ENCODE results near the gene P2RY6.
"Not testable (repeated sequence)": the region's sequence is repeated elsewhere in the genome, so short reads cannot be mapped to it uniquely, and the experiment has no call there.

P2RY6 gene

GRCh38 chr11:73262851-73263495, 9.2 kb upstream of the P2RY6 start:
- DNase-seq, result no peak

DNA sequence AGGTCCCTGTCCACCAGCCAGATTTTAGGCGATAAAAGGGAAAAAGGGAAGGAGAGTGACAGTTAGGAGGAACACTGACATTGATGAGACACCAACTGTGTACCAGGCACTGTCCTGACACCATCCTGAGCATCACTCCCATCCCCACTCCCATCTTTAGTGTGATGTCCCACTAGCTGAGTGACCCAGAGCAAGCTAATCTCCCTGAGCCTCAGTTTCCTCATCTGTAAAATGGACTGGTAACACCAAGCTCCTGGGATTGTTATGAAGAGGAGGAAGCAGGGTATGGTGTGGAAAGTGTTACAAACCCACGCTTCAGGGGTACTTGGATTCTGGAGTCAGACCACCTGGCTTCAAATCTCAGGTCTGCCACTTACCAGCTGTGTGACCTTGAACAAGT, 8.5 kb upstream of the P2RY6 start:
- no peak for DNase-seq

DNA sequence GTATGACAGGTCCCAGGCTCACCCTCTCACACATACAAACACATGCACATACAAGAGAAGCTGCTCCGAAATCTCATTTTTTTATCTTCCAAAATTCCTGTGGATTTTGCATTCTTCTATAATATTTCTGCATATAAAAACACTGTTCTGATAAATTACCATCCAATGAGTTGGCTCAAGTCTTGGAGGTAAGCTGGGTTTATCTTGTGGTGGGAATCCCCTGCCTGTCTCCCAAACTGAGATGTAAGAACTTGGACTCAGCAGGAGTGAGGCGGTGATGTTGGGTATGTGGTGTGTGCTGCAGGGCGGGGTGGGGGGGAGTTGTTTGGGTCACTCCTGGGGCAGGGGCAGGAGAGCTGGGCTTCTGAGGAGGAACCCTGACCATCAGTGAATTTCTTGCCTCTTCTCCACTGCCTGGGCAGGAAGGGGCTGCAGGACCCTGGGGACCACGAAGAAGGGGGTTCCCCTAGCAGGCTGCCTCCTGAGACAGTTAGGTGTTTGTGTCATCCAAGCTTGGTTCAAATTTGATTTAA, 6.8 kb upstream of the P2RY6 start:
- no peak for DNase-seq

- DNase-seq, result no peak
Measured at GRCh38 chr11:73265853-73266645, 6.1 kb upstream of the P2RY6 start.

DNA sequence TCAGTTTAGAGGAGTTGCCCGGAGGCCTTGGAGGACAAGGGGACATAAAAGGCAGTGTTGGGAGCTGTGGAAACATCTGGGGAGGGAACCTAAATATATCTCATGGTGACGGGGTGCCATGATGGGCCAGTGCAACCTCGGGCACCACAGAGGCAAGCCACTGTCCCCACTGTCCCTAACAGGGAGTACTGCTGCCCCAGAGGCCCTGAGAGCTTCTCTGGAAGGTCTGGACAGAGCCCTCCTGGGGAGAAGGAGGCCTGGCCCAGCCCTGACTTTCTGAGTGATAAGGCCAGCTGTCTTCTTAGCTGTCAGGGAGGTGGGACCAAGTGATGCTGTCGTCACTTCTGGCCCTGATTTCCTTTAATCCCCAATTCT, 5.5 kb upstream of the P2RY6 start:
- DNase-seq, result no peak

DNA sequence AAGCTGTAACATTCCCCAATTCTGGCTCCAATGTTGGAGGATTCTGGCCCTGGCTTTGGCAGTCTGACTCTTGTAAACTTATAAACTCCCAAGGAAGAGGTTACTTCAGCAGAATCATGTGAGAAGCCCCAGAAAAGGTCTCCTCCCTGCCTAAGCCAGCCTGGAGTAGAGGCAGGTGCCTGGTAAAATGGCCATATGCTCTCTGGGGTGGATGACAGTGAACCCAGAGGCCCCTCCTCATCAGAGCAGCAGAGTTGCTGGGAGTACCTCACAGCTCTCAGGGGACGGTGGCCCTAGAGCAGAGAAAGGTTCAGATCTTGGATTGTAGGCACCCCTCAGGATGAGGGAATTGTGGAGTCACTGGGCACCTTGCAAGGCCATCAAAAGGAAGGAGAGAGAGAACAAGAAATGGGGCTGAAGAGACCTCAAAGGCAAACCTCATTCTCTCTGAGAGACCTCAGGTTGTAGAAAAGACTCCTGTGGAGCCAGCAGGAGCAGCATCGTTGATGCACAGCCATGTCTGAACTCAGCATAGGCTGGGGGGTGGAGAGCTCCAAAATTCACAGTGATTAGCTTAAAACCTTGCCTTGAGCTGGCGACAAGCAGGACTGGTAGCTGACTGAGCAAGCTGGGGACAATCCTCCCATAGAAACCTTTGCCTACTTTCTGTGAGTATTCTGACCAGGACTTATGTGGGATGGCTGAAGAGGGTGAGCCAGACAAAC, 4.9 kb upstream of the P2RY6 start:
- no peak for DNase-seq

- DNase-seq, result no peak
Measured at GRCh38 chr11:73267906-73268540, 4.1 kb upstream of the P2RY6 start.

DNA sequence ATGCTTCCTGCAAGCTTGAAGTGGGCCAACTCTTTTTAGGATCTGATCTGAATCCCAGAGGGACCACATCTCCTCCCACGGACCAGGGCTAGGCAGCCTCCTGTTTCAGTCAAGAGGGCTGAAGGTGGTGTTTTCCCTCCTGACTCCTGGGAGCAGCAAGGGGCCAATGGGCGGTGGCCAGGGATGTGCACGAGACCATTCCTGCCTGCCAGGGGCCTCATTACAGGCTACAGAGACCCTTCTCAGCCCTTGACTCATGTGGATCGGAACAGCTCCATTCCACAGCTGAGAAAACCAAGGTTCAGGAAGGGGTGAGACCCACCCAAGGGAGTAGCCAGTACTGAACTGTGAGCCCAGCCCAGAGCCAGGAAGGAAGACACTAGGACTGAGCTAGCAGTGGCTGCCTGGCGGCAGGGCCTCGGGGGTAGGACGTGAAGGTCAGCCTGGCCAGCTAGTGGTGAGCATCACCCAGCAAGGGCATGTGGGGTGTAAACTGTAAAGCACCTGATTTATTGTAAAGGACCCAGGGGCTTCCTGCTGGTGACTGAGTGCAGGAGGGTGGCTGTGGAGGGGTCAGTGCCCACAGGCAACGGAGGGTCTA, 3.4 kb upstream of the P2RY6 start:
- no peak for DNase-seq

- DNase-seq, result no peak
Measured at GRCh38 chr11:73269459-73270015, 2.6 kb upstream of the P2RY6 start.

DNA sequence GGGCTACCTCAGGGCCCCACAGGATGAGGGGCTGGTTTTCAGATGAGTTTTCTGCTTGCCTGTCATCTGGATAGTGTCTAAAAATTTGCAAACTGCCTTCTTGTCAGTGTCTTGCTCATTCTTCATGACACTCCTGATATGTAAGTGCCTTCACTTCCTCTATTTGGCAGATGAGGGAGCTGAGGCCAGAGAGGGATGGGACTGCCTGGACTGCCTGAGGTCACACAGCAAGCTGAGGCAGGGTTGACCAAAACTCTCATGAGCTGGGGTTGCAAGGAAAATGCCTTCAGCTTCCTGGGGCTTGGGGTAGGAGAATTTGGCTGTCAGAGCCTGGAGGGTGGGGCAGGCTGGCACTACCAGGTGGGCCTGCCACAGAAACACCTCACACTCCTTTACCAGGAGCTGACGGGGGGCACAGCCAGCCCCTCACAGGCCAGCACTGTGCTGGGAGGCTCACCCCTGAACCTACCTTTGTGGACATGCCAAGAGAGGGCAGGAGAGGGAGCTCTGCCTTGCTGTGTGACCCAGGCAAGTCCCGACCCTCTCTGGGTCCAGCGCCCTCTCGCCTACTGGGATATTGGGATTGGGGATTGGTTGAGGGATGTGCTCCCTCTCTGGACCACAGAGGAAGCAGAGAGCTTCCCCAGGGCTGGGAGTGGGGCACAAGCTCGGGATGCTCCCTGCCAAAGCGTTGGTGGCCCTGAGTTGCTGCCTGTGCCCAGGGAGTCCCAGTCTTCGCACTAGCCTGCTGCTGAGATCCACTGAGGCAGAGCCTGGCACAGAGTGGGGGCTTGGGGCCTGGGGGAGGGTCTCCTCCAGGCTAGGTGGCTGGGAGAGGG, 1.9 kb upstream of the P2RY6 start:
- no peak for DNase-seq

- DNase-seq, result no peak
Measured at GRCh38 chr11:73270855-73271477, 1.2 kb upstream of the P2RY6 start.

- DNase-seq, result not testable (repeated sequence)
Measured at GRCh38 chr11:73271478-73271865, 666 bp upstream of the P2RY6 start.

GRCh38 chr11:73272680-73273038, 521 bp downstream of the P2RY6 start:
- no peak for DNase-seq

DNA sequence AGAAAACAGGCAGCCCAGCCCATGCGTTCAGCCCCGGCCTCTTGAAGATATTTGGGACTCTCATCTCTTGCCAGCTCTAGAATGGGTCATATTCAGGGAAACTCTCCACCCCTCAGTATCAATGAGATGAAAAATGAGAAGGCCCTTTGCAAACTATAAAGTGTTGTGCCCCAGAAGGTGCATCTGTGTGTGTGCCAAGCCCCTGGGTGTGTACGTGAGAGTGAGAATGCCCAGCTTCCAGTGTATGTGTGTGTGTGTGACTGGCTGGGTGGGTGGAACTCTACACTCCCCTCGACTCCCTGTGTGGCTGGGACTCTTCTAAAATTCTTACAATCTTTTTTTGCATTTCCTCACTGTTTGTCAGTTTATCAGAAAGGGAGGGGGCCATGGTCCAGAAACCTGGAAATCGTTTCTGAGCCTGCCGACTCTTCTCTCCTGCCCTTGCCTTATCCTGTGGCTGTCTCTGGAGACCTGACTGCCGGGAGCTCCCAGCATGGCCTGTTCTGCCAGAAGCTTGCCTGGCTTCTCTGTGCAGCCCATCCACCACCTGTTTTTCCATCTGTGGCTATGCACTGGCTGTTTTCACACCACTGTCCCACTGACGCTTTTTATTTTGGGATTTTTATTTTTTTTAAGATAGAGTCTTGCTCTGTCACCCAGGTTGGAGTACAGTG, 1.2 kb downstream of the P2RY6 start:
- no peak for DNase-seq

- DNase-seq, result not testable (repeated sequence)
Measured at GRCh38 chr11:73274191-73274590, 2.1 kb downstream of the P2RY6 start.

DNA sequence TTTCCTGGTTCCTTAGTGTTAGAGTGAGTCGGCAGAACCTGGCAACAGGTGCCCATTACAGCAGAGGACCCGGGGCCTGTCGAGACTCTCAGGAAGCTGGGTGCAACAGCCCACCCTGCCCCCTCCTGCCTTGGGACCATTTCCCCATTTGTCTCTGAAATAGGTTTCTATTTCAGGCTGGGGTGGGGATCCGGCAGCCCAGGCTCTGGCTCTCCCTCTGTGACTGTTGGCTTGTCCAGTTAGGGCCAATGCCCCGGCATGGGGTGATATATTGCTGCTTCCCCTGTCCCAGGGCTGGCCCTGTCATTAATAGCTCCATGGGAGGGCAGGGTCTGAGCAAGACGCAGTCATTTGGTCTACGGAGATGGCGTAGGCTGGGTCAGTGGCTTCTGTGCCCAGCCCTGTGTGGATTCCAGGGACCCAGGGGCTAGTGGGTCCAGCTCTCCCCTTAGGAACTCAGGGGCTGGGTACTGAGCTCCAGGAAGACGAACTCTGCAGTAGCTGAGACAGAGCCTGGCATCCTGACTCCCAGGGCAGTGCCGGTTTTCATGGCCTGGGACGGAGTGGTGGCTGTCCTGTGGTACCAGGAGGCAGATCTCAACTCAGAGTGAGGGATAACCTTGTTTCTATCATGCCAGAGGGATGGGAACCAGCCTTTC, 2.7 kb downstream of the P2RY6 start:
- no peak for DNase-seq

DNA sequence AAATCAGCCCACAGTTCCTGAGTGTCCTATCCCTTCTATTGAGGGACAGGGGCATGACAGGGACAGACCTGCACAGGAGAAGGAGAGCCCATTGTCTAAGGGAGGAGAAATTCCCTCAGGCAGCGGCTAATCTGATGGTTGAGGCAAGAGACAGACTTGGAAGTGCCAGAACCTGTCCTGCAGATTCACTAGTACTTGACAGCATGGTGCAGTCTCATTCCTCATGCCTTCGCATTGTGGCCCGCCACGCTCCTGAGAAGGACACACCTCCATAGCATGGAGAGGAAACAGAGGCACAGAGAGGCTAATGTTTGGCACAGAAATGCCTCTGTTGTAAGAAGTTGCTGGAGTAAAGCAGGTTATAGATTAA, 3.2 kb downstream of the P2RY6 start:
- no peak for DNase-seq

DNA sequence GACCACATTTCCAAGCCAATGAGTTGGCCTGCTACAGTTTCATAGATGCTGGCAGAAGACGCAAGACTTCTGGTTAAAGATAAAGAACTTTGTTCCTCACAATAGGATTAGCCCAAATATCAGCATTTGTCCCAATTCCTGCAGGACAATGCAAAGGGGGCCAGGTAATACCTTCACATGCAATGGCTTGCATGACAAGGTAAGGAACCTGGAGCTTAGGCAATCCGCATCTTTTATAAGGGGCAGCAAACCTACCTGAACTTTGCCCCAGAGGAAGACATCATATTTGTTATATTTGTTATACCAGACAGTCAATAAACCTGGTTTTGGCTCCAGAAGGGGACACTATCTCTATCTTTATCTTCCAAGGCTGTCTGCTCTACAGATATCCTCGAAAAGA, 5.3 kb downstream of the P2RY6 start:
- DNase-seq, result no peak

GRCh38 chr11:73280626-73281025, 8.5 kb downstream of the P2RY6 start:
- DNase-seq, result no peak

- no peak for DNase-seq
Measured at GRCh38 chr11:73281201-73281741, 9.1 kb downstream of the P2RY6 start.
